HepG2 (cell line): Measurements from ENCODE around the gene NGEF. TPM values are rescaled to one million over a fixed set of nuclear protein-coding genes. Genes with fewer than 3 reads are reported as not detected.

Source experiments
- GFI1 ChIP-seq: sonication (generic); formaldehyde crosslinking; IDR thresholded peaks from 2 replicates; pipeline ENCODE4 v1.5.0; 2020; ENCODE audit warnings: missing genetic modification reagents, mild to moderate bottlenecking, borderline replicate concordance
- HMGA1 ChIP-seq: sonication (generic); formaldehyde crosslinking; conservative IDR thresholded peaks from 2 replicates; pipeline ENCODE4 v1.4.0; 2020; ENCODE audit warnings: missing genetic modification reagents
- HNRNPUL1 ChIP-seq: fragments of 200-400 bp; formaldehyde crosslinking; IDR thresholded peaks from 2 replicates; pipeline ENCODE4 v1.6.1; 2017; ENCODE audit warnings: low read depth, mild to moderate bottlenecking, low read length, moderate library complexity
- MAFK ChIP-seq, 2 experiments: IDR thresholded peaks in 1 of 2; conservative IDR thresholded peaks in 1 of 2; 2 replicates each; pipeline ENCODE4 v1.6.1; 2011; ENCODE audit warnings: improper control_type of control experiment in 2 of 2, low read length in 2 of 2
- NCOA5 ChIP-seq: sonication (generic); formaldehyde crosslinking; IDR thresholded peaks from 2 replicates; pipeline ENCODE4 v1.4.0; 2020; ENCODE audit warnings: missing genetic modification reagents
- NCOR1 ChIP-seq: fragments of 200-600 bp; sonication (generic); IDR thresholded peaks from 2 replicates; pipeline ENCODE4 v1.7.0; 2017; ENCODE audit warnings: antibody characterized with exemption, low read length, borderline replicate concordance
- PPARG ChIP-seq: conservative IDR thresholded peaks from 2 replicates; pipeline ENCODE4 v1.6.1; 2016; ENCODE audit warnings: missing biosample characterization, missing genetic modification reagents
- U2AF1 ChIP-seq: fragments of 200-400 bp; formaldehyde crosslinking; optimal IDR thresholded peaks from 2 replicates; pipeline ENCODE3; 2017; ENCODE audit warnings: mild to moderate bottlenecking, low read depth, low read length
- ZNF333 ChIP-seq: sonication (generic); formaldehyde crosslinking; IDR thresholded peaks from 2 replicates; pipeline ENCODE4 v1.4.0; 2020; ENCODE audit warnings: mild to moderate bottlenecking, missing genetic modification reagents, borderline replicate concordance
- ZNF746 ChIP-seq: sonication (generic); formaldehyde crosslinking; IDR thresholded peaks from 2 replicates; pipeline ENCODE4 v1.8.0; 2022; ENCODE audit warnings: mild to moderate bottlenecking, missing genetic modification reagents
- ZNF83 ChIP-seq: sonication (generic); formaldehyde crosslinking; IDR thresholded peaks from 2 replicates; pipeline ENCODE4 v1.4.0; 2020; ENCODE audit warnings: missing genetic modification reagents, mild to moderate bottlenecking, borderline replicate concordance
- polyA plus RNA-seq, 8 experiments: library from polyadenylated mRNA; depleted of rRNA in 3 of 8; stranded (reverse) in 7 of 8; unstranded in 1 of 8; fragments of >200 nt; fragmentation: Illumina TruSeq in 4 of 8; extraction: Trizol in 4 of 8; gene quantifications; 2 replicates each; pipeline versions ENCODE4 v1.2.1 to v1.2.3, GENCODE V29; 2011 to 2016; ENCODE audit warnings: low read depth in 4 of 8, missing spikeins in 1 of 8, mixed read lengths in 1 of 8; ENCODE audit not compliant: insufficient read depth in 1 of 8
- total RNA-seq, 5 experiments: library from RNA; depleted of rRNA; stranded (reverse); fragments of >200 nt; fragmentation: Illumina TruSeq; extraction: Trizol; gene quantifications; 2 replicates each; pipeline ENCODE4 v1.2.3, GENCODE V29; 2016; ENCODE audit warnings: low read depth in 1 of 5
- TF ChIP-seq, protein P1 (sequence below): sonication (generic); formaldehyde crosslinking; IDR thresholded peaks from 2 replicates; pipeline ENCODE4 v1.5.0; 2020; ENCODE audit warnings: mild to moderate bottlenecking, missing genetic modification reagents
- TF ChIP-seq, protein P2 (sequence below): sonication (generic); formaldehyde crosslinking; IDR thresholded peaks from 2 replicates; pipeline ENCODE4 v1.5.0; 2020; ENCODE audit warnings: missing genetic modification reagents, mild to moderate bottlenecking, borderline replicate concordance
- TF ChIP-seq, protein P3 (sequence below): sonication (generic); formaldehyde crosslinking; IDR thresholded peaks from 2 replicates; pipeline ENCODE4 v1.4.0; 2020; ENCODE audit warnings: mild to moderate bottlenecking, missing genetic modification reagents
- TF ChIP-seq, protein P4 (sequence below): sonication (generic); formaldehyde crosslinking; IDR thresholded peaks from 2 replicates; pipeline ENCODE4; 2020; ENCODE audit warnings: missing genetic modification reagents, mild to moderate bottlenecking, borderline replicate concordance
- TF ChIP-seq, protein P5 (sequence below): sonication (generic); formaldehyde crosslinking; IDR thresholded peaks from 2 replicates; pipeline ENCODE4 v1.5.0; 2020; ENCODE audit warnings: mild to moderate bottlenecking, missing genetic modification reagents, borderline replicate concordance

Gene NGEF
- total and polyA plus RNA-seq, 2 of the 13 experiments (the other 11 are each of a cell fraction or from before 2014, with no cell fraction given) = 14.4 to 36.9 TPM

DNA sequence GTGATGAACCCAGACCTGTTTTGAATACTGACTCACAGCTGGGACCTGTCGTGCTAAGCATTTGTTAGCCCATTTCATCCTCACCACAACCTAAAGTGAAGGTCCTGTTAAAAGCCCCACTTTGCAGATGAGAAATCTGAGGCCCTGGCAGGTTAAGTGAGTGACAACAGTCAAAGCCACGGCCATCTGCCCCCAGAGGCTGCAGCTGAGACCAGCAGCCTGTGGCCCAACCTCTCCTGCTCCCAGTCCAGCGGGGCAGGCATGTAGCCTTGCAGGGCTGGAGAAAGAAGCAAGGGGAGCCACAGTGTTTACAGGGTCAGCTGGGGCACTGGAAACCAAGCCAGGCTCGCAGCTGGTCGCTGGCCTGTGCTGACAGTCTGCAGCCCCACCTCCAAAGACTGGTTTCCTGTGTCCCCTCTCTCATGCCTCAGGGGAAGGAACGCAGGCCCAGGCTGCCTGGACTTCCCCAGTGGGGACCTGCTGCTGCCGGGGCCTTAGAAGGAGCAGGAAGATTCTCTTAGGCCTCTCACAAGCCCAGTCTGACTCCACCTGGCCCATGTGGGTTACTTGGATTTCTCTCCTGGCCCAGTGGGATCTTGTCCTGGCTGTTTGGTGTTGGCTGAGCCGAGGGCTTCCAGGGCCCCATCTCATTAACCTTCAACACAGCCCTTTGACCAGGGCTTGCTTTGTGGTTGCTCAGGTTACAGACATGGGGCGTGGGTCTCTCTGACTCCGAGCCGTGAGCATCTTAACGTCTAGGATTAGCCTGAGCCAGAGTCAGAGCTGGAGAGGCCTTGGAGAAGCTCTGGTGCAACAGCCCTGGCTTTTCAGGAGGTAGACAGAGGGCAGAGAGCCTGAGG lies 48.8 kb upstream of the NGEF start (continued):
- TF ChIP-seq, protein P1, sequence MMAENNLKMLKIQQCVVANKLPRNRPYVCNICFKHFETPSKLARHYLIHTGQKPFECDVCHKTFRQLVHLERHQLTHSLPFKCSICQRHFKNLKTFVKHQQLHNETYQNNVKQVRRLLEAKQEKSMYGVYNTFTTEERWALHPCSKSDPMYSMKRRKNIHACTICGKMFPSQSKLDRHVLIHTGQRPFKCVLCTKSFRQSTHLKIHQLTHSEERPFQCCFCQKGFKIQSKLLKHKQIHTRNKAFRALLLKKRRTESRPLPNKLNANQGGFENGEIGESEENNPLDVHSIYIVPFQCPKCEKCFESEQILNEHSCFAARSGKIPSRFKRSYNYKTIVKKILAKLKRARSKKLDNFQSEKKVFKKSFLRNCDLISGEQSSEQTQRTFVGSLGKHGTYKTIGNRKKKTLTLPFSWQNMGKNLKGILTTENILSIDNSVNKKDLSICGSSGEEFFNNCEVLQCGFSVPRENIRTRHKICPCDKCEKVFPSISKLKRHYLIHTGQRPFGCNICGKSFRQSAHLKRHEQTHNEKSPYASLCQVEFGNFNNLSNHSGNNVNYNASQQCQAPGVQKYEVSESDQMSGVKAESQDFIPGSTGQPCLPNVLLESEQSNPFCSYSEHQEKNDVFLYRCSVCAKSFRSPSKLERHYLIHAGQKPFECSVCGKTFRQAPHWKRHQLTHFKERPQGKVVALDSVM (CRISPR knock-in tag) = 0 out of 2 replicates have a peak, but pooled peaks have one; percentile 60
- TF ChIP-seq, protein P2, sequence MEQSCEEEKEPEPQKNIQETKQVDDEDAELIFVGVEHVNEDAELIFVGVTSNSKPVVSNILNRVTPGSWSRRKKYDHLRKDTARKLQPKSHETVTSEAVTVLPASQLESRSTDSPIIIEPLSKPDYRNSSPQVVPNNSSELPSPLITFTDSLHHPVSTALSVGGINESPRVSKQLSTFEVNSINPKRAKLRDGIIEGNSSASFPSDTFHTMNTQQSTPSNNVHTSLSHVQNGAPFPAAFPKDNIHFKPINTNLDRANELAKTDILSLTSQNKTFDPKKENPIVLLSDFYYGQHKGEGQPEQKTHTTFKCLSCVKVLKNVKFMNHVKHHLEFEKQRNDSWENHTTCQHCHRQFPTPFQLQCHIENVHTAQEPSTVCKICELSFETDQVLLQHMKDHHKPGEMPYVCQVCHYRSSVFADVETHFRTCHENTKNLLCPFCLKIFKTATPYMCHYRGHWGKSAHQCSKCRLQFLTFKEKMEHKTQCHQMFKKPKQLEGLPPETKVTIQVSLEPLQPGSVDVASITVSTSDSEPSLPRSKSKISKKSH (CRISPR knock-in tag) = peak; percentile 82
- TF ChIP-seq, protein P3, sequence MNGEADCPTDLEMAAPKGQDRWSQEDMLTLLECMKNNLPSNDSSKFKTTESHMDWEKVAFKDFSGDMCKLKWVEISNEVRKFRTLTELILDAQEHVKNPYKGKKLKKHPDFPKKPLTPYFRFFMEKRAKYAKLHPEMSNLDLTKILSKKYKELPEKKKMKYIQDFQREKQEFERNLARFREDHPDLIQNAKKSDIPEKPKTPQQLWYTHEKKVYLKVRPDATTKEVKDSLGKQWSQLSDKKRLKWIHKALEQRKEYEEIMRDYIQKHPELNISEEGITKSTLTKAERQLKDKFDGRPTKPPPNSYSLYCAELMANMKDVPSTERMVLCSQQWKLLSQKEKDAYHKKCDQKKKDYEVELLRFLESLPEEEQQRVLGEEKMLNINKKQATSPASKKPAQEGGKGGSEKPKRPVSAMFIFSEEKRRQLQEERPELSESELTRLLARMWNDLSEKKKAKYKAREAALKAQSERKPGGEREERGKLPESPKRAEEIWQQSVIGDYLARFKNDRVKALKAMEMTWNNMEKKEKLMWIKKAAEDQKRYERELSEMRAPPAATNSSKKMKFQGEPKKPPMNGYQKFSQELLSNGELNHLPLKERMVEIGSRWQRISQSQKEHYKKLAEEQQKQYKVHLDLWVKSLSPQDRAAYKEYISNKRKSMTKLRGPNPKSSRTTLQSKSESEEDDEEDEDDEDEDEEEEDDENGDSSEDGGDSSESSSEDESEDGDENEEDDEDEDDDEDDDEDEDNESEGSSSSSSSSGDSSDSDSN (CRISPR knock-in tag) = peak; percentile 95
- TF ChIP-seq GFI1 (no peak; the same call in 1 of the 2 replicates), PPARG (CRISPR knock-in tag) (no peak), NCOA5 (no peak), MAFK (conservative IDR thresholded peaks at IDR 0.05 in 1 of 2, IDR thresholded peaks at IDR 0.05 in 1 of 2; ENCODE audit: low read length in 2 of 2) (no peak), HMGA1 (no peak), ZNF746 (CRISPR knock-in tag) (no peak; the same call in 1 of the 2 replicates), U2AF1 (peak; percentile 93), NCOR1 (peak; percentile 65; the same call in 1 of the 2 replicates), ZNF333 (CRISPR knock-in tag) (peak; percentile 75; the same call in 1 of the 2 replicates), ZNF83 (no peak; the same call in 1 of the 2 replicates), HNRNPUL1 (no peak)
- TF ChIP-seq, protein P4, sequence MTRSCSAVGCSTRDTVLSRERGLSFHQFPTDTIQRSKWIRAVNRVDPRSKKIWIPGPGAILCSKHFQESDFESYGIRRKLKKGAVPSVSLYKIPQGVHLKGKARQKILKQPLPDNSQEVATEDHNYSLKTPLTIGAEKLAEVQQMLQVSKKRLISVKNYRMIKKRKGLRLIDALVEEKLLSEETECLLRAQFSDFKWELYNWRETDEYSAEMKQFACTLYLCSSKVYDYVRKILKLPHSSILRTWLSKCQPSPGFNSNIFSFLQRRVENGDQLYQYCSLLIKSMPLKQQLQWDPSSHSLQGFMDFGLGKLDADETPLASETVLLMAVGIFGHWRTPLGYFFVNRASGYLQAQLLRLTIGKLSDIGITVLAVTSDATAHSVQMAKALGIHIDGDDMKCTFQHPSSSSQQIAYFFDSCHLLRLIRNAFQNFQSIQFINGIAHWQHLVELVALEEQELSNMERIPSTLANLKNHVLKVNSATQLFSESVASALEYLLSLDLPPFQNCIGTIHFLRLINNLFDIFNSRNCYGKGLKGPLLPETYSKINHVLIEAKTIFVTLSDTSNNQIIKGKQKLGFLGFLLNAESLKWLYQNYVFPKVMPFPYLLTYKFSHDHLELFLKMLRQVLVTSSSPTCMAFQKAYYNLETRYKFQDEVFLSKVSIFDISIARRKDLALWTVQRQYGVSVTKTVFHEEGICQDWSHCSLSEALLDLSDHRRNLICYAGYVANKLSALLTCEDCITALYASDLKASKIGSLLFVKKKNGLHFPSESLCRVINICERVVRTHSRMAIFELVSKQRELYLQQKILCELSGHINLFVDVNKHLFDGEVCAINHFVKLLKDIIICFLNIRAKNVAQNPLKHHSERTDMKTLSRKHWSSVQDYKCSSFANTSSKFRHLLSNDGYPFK (CRISPR knock-in tag) = peak; percentile 79
- TF ChIP-seq, protein P5, sequence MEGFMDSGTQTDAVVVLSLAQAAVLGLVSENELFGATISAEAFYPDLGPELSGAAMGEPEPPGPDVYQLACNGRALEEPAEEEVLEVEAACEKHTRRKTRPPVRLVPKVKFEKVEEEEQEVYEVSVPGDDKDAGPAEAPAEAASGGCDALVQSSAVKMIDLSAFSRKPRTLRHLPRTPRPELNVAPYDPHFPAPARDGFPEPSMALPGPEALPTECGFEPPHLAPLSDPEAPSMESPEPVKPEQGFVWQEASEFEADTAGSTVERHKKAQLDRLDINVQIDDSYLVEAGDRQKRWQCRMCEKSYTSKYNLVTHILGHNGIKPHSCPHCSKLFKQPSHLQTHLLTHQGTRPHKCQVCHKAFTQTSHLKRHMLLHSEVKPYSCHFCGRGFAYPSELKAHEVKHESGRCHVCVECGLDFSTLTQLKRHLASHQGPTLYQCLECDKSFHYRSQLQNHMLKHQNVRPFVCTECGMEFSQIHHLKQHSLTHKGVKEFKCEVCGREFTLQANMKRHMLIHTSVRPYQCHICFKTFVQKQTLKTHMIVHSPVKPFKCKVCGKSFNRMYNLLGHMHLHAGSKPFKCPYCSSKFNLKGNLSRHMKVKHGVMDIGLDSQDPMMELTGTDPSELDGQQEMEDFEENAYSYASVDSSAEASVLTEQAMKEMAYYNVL (CRISPR knock-in tag) = peak; percentile 74; the same call in 1 of the 2 replicates
